Measurements from ENCODE around the gene PPP1R3E.
"Not testable (repeated sequence)": the region's sequence is repeated elsewhere in the genome, so short reads cannot be mapped to it uniquely, and the experiment has no call there.

Gene PPP1R3E, protein sequence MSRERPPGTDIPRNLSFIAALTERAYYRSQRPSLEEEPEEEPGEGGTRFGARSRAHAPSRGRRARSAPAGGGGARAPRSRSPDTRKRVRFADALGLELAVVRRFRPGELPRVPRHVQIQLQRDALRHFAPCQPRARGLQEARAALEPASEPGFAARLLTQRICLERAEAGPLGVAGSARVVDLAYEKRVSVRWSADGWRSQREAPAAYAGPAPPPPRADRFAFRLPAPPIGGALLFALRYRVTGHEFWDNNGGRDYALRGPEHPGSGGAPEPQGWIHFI

GRCh38 chr14:23302290-23303225, at the start of gene PPP1R3E:
PPP1R3E (minus strand) TSS chr14:23302859; CDS start chr14:23302576, 283 bp downstream.
- DNase-seq, result peak; percentile 64

- DNase-seq, result no peak
Observed at GRCh38 chr14:23351681-23352505, 49.2 kb upstream of the PPP1R3E start.

GRCh38 chr14:23349156-23349845, 46.6 kb upstream of the PPP1R3E start:
- no peak for DNase-seq

GRCh38 chr14:23348297-23348655, 45.6 kb upstream of the PPP1R3E start:
- no peak for DNase-seq

GRCh38 chr14:23347406-23348296, 45.0 kb upstream of the PPP1R3E start:
- DNase-seq, result no peak

DNA sequence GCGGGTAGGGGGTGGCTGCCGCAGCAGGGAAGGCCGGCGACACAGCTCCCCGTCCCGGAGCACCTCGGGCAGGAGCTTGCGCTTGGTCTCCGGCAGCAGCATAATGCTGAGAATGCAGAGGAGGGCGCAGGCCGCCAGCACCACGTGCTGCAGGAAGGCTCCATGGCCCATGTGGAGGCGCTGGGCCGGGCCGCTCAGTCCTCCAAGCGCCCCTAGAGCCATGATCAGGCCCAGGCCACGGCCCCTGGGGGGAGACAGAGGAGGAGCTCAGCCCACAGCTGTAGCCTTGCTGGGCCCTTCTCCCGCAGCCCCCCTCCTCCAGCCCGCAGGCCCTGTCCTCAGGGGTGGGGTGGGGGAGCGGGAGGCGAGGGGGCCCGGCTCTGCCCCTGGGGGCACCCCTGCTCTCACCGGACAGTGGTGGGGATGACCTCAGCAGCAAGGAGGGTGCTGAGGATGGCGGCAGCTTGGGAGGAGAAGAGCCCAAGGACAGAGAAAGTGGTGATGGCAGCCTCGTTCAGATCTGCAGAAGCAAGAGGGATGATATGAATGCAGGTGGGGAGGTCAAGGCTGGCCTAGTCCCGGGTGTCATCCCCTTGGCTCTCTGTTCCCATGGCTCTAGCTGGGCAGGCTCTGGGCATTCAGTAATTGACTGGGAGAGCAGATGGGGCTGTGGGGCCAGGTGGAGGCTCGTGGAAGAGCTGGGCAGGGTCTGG, 44.2 kb upstream of the PPP1R3E start:
- no peak for DNase-seq

GRCh38 chr14:23345987-23346692, 43.5 kb upstream of the PPP1R3E start:
- no peak for DNase-seq

DNA sequence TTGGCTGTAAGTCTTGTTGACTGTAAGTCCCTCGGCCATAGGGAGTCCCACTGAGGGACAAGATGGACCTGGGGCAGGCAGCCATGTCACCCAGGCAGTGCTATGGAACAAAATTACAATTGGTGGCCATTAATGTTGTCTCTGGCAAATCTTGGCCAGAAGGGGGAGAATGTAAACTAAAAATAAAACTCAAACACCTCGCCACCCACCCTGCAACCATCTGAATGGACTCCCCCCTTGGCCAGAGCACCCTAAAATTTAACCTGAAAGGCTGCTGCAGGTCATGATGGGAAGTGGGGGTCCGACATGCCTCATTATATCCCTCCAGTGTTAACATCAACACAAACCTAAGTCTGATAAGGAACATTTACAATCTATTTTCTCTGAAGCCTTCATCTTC, 41.8 kb upstream of the PPP1R3E start:
- DNase-seq, result no peak

- no peak for DNase-seq
Observed at GRCh38 chr14:23339506-23340268, 37.0 kb upstream of the PPP1R3E start.

DNA sequence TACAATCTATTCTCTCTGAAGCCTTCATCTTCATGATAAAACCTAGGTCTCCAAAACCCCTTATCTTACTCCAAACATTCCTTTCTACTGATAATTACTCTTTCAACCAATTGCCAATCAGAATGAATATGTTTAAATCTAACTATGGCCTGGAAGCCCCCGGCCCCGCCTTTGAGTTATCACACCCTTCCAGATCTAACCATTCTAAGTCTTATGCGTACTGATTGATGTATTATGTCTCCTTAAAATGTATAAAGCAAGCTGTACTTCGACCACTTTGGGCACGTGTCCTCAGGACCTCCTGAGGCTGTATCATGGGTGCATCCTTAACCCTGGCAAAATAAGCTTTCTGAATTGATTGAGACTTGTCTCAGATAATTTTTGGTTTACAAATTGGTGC, 33.0 kb upstream of the PPP1R3E start:
- no peak for DNase-seq

DNA sequence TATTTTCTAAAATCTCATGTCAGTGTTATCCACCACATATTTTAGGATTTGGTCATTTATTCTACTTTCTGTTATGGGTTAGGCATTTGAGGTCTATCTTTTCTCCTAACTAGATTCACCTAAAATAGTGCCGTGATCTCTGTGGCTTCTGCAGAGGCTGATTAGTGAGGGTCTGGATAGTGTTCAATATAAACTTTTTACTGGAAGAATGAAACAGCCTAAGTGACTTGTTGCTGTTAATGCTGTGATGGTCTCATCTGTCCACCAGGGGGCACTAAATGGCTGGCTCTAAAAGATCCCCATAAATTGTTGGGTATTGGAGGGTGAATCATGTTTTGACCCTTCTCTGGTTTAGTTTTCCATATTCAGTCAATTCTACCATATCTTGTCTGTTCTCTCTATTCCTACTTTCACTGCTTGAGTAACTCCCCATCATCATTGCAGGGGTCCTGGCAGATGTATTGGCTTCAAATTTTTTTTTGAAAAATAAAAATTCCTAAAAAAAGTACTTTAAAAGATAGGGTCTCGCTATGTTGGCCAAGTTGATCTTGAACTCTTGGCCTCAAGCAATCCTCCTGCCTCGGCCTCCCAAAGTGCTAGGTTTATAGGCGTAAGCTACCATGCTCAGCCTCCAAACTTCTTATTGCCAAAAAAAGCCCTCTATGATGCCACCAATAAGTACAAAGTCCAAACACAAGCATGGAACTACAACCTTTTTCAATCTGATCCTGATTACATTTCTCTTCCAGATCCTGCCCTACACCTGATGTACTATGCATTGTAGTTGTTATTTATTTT, 25.5 kb upstream of the PPP1R3E start:
- peak; percentile 58 for DNase-seq

DNA sequence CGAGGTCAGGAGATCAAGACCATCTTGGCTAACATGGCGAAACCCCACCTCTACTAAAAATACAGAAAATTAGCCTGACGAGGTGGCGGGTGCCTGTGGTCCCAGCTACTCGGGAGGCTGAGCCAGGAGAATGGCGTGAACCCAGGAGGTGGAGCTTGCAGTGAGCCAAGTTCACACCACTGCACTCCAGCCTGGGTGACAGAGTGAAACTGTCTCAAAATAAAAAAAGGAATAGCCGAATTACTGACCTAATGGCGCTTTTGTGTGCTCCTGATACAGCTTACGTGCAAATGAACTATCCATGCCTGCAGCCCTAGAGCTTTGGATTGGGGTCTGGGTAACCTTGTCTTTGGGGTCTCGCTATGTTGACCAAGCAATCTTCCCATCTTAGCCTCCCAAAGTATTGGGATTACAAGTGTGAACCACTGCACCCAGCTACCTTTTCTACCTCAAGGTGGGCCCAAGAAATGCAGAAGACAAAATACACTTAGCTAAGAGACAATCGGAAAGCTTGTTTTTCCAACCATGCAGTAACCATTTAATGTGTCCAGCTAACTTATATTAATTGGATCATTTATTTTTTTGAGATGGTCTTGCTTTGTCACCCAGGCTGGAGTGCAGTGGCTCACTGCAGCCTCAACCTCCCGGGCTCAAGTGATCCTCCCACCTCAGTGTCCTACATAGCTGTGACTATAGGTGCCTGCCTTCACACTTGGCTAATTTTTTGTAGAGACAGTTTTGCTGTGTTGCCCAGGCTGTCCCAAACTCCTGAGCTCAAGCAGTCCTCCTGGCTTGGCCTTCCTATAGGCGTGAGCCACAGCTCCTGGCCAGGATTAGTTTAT, 24.1 kb upstream of the PPP1R3E start:
- DNase-seq, result no peak

- not testable (repeated sequence) for DNase-seq
Observed at GRCh38 chr14:23325746-23326145, 23.1 kb upstream of the PPP1R3E start.

DNA sequence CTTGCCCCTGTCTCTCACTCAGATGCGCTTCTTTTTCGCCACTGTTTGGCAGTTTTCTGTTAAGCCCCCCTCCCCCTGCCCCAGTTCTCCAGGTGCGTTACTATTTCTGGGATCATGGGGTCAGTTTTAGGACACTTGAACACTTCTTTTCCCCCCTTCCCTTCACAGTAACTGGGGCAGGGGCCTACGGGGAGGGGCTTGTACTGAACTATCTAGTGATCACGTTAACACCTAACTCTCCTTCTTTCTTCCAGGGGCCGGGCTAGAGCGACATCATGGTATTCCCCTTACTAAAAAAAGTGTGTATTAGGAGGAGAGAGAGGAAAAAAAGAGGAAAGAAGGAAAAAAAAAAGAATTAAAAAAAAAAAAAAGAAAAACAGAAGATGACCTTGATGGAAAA, 22.3 kb upstream of the PPP1R3E start:
- DNase-seq, result no peak

DNA sequence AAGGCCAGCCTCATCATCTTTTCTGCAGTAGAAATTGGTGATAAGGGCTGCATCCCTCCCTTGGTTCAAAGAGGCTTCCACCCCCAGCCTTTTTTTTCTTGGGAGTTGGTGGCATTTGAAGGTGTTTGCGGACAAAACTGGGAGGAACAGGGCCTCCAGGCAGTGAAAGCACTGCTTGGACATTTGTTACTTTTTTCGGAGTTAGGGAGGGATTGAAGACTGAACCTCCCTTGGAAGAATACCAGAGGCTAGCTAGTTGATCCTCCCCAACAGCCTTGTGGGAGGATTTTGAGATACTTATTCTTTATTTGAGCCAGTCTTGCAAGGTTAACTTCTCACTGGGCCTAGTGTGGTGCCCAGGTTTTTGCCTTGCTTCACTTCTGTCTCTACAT, 21.8 kb upstream of the PPP1R3E start:
- DNase-seq, result no peak

GRCh38 chr14:23323838-23324454, 21.3 kb upstream of the PPP1R3E start:
- DNase-seq, result no peak
